GM18519 (cell line): ENCODE results near the gene FDPS.

Experiments used
- ATAC-seq: cut with Tn5 transposase; IDR thresholded peaks from one replicate; pipeline ENCODE4 v1.9.1; 2021; ENCODE audit warnings: mild to moderate bottlenecking, moderate library complexity; ENCODE audit not compliant: unreplicated experiment, low FRiP score

The FDPS gene

DNA sequence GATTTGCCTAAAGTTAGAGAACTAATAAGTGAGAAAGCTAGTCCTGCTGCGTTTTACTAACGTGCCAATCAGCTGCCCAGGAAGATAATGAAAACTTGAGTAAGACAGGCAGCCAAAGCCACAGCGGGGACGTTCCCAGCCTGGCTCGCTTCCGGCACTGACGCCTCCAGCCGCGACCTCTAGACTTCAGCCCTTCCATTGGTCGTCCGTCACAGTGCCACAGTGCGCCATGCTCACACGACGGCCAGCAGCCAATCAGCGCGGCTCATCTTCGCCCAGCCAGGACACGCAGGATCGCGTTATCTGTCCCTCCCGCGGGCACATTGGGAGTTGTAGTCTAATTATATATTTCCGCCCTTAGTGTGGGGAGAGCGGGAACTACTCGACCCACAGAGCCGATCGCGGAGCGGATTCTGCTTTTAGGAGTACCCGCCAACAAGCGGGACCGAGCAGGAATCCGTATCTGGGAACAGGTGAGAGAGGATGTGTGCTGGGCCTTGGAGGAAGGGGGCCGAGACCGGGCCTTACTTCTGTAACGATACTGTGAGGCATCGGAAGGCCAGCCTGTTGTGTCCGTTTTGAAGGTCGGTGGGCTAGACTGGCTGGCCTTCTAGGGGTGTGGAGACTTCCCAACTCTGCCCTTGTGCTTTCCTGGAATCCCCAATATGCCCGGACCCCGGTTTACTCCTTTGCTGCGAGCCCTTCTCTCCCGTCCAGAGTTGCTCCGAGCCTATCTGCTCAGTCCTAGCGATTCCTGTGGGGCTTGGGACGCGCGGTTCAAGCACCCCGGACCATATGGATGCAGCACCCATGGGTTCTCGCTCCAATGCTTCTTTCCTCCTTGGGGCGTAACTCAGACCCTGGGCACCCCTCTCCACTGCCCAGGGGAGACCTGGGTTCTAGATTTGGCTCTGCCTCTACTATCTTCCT, at the start of gene FDPS:
Gene FDPS, plus strand, starts transcription at position 374 of the 930 bp plus-strand sequence. CDS start 924 bp downstream, outside the sequence.
- peak; percentile 76 for ATAC-seq

DNA sequence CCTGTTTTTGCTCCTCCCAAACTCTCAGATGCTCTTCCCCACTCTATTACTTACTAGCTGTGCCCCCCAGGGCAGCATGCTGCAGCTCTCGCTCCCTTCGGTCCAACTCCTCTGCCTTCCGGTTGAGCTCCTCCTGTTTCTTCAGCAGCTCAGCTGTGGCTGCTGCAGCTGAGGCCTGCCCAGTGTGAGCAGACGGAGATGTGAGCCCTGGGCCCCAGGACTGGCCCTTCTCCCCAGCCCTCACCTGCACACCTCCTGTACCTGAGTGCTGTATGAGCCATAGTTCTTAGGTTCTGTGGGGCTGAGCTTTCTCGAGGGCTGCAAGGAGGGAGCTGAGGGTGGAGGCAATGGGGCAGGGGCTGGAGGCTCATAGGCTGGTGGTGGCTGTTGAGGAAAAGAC, 48.4 kb upstream of the FDPS start:
- ATAC-seq = no peak

DNA sequence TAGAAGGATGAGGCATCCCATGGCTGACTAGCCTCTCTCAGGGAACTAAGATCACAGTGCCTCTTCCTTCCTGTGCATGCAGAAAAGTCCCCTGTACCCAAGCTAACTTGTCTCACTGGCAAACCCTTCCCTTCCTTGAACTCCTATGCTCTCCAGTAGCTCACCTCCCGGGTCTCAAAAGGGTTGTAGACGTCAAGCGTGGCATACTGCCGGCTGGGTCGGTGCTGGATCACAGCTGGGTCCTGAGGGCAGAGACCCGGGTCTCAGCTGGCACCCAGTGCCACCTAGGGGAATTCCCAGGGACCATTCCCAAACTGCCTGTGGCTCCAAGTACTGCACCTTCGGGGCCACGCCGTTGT, 47.2 kb upstream of the FDPS start:
- ATAC-seq = no peak

DNA sequence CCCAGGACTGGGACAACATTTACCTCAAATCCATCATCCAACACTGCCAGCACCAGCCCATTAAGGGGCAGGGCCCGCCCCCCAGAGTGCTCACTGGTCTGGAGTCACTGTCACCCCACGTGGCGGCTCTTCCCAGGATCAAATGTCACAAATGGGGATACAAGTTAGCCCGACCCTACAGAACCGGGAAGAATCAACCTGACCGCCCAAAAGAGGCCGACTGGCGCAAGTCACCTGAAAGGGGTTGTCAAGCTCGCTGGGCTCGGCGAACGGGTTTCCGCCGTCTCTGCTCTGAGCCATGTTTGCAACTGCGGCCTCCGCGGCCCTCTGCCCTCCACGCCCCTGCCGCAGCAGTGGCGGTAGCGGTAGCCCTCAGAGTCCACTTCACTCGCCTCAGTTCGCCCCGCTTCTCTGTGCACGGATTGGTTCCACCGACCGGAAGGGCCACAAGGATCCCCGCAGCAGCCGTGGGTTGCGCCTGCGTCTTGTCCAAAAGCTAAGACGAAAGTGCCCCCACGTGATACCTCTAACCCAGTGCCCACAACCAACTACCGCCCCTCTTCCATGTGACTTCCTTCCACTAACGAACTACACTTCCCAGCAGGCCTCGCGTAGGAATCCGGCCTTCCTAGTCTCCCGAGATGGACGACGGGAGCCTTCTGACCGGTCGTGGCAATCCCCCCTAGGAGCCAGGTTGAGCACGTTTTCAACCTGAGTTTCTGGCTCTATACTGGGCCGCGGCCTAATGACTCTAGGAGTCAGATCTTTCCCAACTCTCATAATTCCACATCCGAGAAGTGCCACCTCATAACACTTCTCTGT, 46.6 kb upstream of the FDPS start, which contains the start of gene SCAMP3:
Gene SCAMP3, minus strand, starts transcription at position 509 of the 822 bp plus-strand sequence. Its CDS starts 209 bp downstream, at position 300.
- ATAC-seq = peak; percentile 64

DNA sequence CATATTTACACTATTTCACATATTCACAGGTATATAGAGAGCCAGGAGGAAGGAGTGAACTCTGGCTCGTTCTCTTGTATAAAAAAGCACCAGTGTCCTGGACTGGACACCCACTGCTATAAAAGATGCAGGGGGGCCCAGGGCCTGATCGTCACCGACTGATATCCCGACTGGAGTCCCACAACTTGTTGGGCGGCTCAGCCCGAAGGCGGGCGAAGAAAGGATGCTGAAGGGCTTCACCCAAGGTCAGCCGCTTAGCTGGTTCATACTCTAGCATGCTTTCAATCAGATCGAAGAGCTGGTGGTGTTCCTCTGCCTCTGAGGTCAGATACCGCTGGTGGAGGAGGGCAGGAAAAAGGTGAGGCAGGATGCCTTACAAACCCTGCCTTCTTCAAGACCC, 45.6 kb upstream of the FDPS start:
- no peak for ATAC-seq

DNA sequence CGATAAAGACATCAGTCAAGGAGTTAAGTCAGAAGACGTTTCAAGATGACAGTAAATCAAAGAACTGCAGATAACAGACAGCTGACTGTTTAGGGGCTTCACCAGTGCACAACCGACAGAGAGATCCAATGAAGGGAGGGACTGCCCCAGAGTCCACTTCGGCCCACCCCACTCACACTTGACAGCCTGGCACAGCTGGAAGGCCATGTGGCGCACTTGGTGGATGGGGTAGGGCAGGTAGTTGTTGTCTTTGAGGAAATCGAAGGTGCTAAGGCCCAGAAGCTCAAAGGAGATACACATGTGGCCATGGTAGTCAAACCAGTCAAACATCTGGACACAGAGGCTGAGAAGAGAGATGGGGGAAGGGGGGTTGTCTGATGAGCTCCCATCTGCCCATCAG, 42.1 kb upstream of the FDPS start:
- ATAC-seq = no peak

DNA sequence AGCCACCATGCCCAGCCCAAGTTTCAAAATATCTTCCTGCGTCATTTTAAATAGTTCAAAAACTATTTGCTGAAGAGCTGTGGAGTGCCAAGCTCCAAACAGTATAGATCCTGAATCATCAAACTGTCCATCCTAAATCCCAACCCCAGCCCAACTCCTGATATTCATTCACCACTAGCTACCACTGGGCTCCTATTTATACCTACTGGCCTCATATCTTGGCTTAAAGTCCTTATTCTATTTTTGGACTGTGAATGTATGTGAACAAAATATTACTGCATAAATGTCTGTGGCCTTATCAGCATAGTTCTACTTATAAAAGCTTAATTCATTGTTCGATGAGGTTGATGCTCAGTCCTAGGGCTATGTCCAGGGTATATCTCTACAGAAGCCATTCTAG, 41.3 kb upstream of the FDPS start:
- no peak for ATAC-seq

DNA sequence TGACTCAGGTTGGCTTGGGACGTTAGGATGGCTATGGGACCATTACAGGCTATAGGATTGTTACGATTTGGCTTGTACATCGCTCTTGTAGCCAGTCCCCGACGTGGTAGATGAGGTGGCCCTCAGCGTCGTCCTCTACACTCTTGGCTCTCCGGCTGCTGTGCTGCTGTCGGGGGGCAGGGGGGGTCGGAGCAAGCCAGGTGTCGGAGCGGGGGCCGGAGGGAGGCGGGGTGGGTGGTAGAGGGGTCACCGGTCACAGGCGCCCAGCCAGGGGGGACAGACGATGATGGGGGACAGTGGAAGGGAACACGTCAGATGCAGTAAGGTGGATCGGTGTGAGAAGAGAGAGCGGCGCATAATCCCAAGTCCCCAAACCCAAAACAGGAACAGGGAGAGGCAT, 40.0 kb upstream of the FDPS start:
- no peak for ATAC-seq

DNA sequence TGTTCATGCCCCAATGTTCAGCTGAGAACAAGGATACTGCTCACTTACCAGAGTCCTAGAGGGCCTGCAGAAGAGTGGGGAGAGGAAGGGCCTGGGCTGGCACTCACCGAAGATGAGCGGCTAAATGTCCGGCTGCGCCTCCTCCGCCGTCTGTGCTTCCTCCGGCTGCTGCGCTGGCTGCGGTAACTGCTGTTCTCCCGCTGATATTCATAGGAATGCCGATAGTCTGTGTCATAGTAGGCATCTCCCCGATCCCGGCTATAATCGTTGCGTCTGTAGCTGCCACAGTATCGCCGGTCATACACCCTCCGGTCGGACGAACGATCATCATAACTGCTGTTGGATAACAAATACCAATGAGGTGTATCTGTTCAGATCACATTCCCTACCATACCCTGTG, 39.3 kb upstream of the FDPS start:
- ATAC-seq = no peak

DNA sequence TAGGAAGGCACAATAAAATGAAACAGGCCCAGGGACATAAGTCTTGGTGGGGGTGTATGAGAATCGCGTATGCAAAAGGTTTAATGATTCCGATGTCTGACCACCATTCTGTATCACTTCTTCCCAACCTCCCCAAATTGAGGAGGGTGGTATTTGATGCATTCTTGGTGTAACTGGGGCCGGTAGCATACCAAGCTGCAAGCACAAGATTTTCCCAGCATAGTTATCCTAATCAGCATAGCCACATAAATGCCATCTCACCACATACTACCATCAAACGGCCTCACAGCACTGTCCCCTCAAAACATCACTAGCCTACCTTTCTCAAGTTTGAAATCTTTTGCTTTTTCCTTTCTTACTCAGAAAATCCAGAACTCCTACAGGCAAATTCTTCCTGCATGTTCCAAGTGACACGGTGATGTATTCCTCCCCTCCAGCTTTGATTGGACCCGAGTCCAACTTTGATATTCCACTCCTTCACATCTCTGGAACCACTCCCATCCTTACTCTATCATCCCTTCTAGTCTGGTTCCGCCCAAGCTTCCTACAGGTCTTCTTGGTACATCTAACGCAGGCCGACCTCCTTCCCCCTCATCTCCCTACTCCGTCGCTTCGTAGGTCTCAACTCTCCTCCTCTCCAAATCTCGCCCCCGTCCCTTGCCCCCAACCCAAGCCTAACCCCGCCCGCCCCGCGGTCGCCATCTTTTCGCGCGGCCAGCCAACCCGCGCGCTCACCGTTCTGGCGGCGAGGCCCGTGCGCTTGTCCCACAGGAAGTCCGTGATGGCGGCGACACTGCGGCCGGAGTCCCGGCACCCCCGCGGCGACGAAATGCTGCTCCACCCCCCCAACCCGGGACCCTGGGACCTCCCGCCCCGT, 36.0 kb upstream of the FDPS start:
- ATAC-seq = no peak

DNA sequence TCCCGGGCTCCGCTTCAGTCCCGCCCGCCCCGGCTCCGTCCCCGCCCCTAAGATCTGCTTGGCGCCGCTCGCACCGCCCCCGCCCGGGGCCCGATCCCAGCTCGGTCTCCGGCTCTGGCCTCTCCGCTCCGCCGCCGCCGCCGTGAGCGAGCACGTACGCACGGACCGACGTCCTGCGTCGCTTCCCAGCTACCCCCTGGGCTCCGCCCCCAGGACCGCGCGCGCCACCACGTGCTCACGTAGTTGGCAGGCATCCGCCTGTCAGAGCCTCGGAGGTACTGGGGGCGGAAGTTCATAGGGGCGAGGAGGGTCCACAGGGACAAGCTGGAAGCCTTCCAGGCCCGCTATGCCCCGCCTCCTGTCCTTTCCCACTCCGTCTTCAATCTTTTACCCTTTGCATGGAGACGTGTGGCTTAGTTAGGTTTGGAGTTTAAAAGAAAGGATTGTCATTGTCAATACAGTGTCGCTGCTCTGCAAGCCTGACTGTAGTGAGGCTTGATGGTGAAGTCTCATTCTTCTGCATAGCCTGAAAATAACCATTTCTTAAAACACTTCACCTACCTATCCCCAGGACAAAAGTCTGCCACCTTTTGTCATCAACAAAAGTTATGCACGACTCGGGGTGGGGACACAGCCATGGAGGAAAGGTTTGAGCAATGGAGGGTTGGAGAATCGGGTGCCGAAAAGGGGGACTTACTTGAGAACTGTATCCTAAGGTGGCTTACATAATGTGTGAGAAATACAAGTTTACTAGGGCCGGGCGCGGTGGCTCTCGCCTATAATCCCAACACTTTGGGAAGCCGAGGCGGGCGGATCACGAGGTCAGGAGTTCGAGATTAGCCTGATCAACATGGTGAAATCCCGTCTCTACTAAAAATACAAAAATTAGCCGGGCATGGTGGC, 35.1 kb upstream of the FDPS start, which contains the start of gene CLK2:
Gene CLK2, minus strand, starts transcription at position 162 of the 903 bp plus-strand sequence. CDS start 2,527 bp downstream, outside the sequence.
- ATAC-seq = peak; percentile 56

DNA sequence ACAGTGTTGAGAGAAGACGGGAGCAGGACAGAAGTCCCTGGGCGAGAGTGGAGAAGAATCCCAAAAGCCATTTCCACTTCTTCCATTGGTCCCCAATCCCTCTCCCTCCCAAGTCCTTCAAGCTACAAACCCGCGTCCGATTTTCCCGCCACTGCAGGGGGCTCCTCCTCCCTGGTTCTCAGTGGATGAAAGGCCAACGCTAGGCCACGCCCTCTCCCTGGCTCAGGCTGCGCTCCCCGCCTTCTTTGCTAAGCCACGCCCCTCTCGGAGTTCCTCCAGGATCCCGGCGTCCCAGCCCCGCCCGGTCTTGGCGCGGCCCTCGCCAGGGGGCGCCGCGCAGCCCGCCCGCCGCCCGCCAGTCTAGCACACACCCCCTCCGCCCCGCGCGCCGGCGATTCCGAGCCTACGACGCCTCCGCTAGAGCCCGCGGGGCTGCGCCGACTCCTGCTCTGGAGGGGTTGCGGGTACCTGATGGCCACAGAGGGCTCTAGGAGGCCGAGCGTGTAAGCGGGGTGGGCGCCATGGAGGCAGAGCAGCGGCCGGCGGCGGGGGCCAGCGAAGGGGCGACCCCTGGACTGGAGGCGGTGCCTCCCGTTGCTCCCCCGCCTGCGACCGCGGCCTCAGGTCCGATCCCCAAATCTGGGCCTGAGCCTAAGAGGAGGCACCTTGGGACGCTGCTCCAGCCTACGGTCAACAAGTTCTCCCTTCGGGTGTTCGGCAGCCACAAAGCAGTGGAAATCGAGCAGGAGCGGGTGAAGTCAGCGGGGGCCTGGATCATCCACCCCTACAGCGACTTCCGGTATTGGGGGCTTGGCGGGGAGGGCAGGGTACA, 31.4 kb upstream of the FDPS start, which contains the start of gene HCN3:
Gene HCN3, plus strand, starts transcription at position 394 of the 832 bp plus-strand sequence. Its CDS starts 128 bp downstream, at position 522.
- peak; percentile 55 for ATAC-seq

DNA sequence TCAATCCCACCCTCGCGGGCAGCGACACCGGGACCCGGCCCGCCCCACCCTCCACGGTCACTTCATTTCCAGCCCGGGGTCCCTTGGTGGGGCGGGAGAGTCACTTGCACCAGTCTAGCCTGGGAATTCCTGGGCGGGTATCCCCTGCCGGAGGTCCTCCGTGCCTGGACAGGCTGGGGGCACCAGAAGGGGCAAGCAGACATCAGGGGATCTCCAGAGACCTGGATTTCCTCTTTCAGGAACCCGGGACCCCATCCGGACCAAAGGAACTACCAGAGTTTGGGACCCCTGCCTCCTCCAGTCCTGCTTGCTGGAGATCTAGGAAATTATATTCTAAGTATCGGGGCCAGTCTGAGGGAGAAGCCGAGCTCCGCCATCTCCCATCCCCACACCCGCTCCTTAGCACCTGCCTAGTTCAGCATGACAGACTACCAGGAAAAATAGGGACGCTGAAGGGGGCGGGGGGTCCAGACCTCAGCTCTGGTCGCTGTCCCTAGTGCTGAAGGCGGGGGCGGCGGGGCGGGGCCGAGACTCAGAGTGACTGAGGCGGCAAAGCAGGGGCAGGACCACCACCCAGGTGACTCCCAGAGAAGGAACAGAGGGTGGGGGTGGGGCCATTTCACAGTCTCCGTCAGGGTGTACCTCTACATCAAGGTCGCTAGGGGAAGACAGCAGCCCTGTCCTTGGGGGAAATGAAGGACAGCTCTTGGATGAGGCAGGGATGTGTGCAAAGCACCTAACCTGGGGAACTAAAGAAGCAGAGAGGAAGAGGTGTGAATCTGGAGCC, 30.6 kb upstream of the FDPS start:
- no peak for ATAC-seq

DNA sequence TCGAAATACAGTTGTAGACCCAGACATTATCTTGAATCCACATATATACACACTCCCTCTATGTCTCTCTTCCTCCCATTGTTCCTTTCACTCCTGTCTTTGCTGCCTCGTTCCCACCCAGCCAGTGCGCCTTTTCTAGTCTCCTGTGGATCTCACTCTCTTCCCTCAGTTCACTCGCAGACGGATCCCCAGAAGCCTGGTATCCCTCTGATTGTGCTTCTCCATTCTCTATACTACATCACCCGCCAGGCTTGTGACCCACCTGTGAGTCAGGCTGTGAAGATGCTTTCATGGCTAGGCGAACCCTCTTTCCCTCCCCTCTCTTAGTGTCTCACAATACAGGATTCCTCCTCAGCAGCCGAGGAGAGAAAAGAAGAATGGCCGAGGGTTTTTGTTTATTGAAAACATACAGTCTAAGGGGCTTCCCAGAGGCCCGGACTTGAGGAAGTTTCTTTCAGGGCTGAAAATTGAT, 29.9 kb upstream of the FDPS start:
- no peak for ATAC-seq

DNA sequence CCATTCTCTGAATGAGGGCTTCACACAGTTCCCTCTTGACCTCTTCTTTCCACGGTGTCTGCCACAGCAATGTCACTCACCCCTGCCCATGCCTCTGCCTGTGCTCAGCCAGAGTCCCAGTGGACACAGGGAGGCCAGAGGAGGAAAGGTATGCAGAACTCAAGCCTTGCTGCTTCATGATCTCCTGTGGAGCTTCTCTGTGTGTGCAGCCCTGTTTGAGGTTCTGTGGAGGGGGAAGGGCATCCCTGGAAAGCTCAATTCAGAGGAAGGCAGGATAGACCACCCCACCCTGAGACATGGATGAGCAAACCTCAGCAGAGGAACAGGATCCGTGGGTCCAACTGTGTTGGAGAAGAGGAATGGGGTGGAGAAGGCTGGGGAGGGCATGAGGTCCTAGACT, 29.4 kb upstream of the FDPS start:
- ATAC-seq = no peak

DNA sequence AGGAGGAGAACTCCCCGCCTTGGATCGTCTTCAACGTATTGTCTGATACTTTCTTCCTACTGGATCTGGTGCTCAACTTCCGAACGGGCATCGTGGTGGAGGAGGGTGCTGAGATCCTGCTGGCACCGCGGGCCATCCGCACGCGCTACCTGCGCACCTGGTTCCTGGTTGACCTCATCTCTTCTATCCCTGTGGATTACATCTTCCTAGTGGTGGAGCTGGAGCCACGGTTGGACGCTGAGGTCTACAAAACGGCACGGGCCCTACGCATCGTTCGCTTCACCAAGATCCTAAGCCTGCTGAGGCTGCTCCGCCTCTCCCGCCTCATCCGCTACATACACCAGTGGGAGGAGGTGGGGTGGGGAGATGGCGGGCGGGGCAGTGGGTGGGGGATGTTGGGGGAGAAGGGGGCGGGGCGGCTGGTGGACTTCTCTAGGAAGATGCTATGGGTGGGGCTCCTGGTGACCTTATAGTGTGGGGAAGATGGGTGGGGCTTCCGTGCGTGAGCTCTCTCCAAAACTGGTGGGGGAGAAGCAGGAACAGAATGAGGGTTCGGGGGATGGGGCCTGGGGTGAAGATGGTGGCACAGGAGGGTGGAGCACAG, 26.1 kb upstream of the FDPS start:
- no peak for ATAC-seq

DNA sequence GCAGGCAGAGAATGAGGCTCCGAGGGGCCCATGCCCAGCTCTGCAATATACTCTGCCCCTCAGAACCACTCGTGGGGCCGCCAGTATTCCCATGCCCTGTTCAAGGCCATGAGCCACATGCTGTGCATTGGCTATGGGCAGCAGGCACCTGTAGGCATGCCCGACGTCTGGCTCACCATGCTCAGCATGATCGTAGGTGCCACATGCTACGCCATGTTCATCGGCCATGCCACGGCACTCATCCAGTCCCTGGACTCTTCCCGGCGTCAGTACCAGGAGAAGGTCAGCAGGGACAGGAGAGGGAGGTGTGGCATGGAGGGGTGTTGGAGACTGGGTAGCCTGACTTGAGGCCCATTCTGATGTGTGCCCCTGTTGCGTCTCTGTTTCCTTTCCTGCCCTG, 24.2 kb upstream of the FDPS start:
- ATAC-seq = no peak
